Hepatocyte (in vitro differentiated cells): ENCODE results near the gene MFAP3L. TPM values are rescaled to one million over a fixed set of nuclear protein-coding genes. Genes with fewer than 3 reads are reported as not detected.

Source experiments
- DNase-seq: peaks from one replicate; pipeline ENCODE4 v3.0.0-alpha.2; 2016; ENCODE audit warnings: low spot score
- H2AFZ ChIP-seq: fragments of 200-600 bp; sonication (generic); 2 replicates; pipeline ENCODE4 v1.6.0; 2016; ENCODE audit warnings: antibody characterized with exemption, mild to moderate bottlenecking
- H3K27ac ChIP-seq: fragments of 200-600 bp; sonication (generic); 2 replicates; pipeline ENCODE4 v1.5.1; 2016; ENCODE audit warnings: mild to moderate bottlenecking
- H3K27me3 ChIP-seq: fragments of 200-600 bp; sonication (generic); 2 replicates; pipeline ENCODE4 v1.6.1; 2016
- H3K36me3 ChIP-seq: fragments of 200-600 bp; sonication (generic); replicated peaks from 2 replicates; pipeline ENCODE4 v1.5.1; 2016; ENCODE audit warnings: low read depth; ENCODE audit not compliant: insufficient read depth
- H3K4me1 ChIP-seq: fragments of 200-600 bp; sonication (generic); 2 replicates; pipeline ENCODE4 v1.5.1; 2016; ENCODE audit warnings: mild to moderate bottlenecking, moderate library complexity; ENCODE audit not compliant: insufficient read depth
- H3K4me2 ChIP-seq: fragments of 200-600 bp; sonication (generic); 2 replicates; pipeline ENCODE4 v1.6.0; 2016
- H3K4me3 ChIP-seq: fragments of 200-600 bp; sonication (generic); 2 replicates; pipeline ENCODE4 v1.5.1; 2016; ENCODE audit warnings: mild to moderate bottlenecking
- H3K79me2 ChIP-seq: fragments of 200-600 bp; sonication (generic); 2 replicates; pipeline ENCODE4 v1.6.0; 2017; ENCODE audit warnings: mild to moderate bottlenecking
- H3K9me2 ChIP-seq: fragments of 200-600 bp; sonication (generic); replicated peaks from 2 replicates; pipeline ENCODE4 v1.6.0; 2017; ENCODE audit warnings: mild to moderate bottlenecking; ENCODE audit not compliant: insufficient read depth
- H3K9me3 ChIP-seq: fragments of 200-600 bp; sonication (generic); 2 replicates; pipeline ENCODE4 v1.5.1; 2016; ENCODE audit warnings: low read depth, mild to moderate bottlenecking
- H4K20me1 ChIP-seq: fragments of 200-600 bp; sonication (generic); 2 replicates; pipeline ENCODE4 v1.6.0; 2016; ENCODE audit warnings: mild to moderate bottlenecking; ENCODE audit not compliant: insufficient read depth, poor library complexity, severe bottlenecking
- EZH2 ChIP-seq: fragments of 200-600 bp; sonication (generic); IDR thresholded peaks from 2 replicates; pipeline ENCODE4 v1.6.1; 2016; ENCODE audit warnings: antibody characterized with exemption, mild to moderate bottlenecking, borderline replicate concordance
- EZH2phosphoT487 ChIP-seq: fragments of 200-600 bp; sonication (generic); IDR thresholded peaks from one replicate; pipeline ENCODE4 v1.6.1; 2018; ENCODE audit warnings: antibody characterized with exemption, mild to moderate bottlenecking, low read depth, moderate library complexity; ENCODE audit not compliant: unreplicated experiment, severe bottlenecking
- WGBS: methylation state at CpG from one replicate; pipeline ENCODE4 v1.1.6; 2016; ENCODE audit warnings: low lambda C conversion rate; ENCODE audit errors: missing lambda C conversion rate; 5-methylcytosine and 5-hydroxymethylcytosine counted together
- polyA plus RNA-seq: library from polyadenylated mRNA; unstranded; fragments of >200 nt; fragmentation: Nextera tagmentation; extraction: Ambion mirVana; gene quantifications from 2 replicates; pipeline ENCODE4 v1.2.1, GENCODE V29; 2016
- total RNA-seq: library from RNA; depleted of rRNA; stranded (reverse); fragments of >200 nt; gene quantifications from 2 replicates; pipeline ENCODE4 v1.2.3, GENCODE V29; 2014
- TF ChIP-seq, protein P1 (sequence below): fragments of 200-600 bp; sonication (generic); IDR thresholded peaks from 2 replicates; pipeline ENCODE4 v1.5.1; 2016; ENCODE audit warnings: antibody characterized with exemption, mild to moderate bottlenecking; ENCODE audit not compliant: poor library complexity

The MFAP3L gene
- total and polyA plus RNA-seq, 2 experiments from 2014 or later, result 2.9 to 11.4 TPM

DNA sequence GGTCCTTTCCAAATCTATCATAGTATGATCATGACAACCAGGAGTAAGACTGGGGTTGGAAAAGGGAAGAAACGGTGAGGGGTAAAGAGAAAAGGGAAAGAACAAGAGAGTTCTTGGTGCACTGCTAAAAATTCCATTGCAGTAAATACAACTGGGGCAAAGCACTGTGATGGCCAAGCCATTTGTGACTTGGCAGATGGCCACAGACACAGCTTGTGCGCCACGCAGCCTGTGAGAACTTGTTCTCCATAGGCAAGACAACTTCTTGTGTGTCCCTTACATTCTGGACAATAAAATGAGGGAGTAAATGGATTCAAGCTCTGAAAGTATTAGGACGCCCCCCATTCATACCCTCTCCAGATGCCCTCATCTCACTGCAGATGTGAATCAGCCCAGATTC is 10.9 kb downstream of the MFAP3L start:
- no peaks in the 10 kb centered on the region for H3K9me2 ChIP-seq
- H3K79me2 ChIP-seq, result no peaks in the 10 kb centered on the region
- no peak overlapping the region for H3K4me3 ChIP-seq
- no peak for DNase-seq
- TF ChIP-seq EZH2 (no peak), EZH2phosphoT487 (no peak)
- TF ChIP-seq, protein P1, sequence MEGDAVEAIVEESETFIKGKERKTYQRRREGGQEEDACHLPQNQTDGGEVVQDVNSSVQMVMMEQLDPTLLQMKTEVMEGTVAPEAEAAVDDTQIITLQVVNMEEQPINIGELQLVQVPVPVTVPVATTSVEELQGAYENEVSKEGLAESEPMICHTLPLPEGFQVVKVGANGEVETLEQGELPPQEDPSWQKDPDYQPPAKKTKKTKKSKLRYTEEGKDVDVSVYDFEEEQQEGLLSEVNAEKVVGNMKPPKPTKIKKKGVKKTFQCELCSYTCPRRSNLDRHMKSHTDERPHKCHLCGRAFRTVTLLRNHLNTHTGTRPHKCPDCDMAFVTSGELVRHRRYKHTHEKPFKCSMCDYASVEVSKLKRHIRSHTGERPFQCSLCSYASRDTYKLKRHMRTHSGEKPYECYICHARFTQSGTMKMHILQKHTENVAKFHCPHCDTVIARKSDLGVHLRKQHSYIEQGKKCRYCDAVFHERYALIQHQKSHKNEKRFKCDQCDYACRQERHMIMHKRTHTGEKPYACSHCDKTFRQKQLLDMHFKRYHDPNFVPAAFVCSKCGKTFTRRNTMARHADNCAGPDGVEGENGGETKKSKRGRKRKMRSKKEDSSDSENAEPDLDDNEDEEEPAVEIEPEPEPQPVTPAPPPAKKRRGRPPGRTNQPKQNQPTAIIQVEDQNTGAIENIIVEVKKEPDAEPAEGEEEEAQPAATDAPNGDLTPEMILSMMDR, result no peak
- no peaks in the 10 kb centered on the region for H3K36me3 ChIP-seq
- H3K27ac ChIP-seq, result no peak overlapping the region
- H3K27me3 ChIP-seq, result no peaks in the 10 kb centered on the region
- 100% methylated on average over 4 of the region's 4 CpGs for WGBS
- no peak overlapping the region for H2AFZ ChIP-seq
- H4K20me1 ChIP-seq, result no peaks in the 10 kb centered on the region
- no peaks in the 10 kb centered on the region for H3K4me1 ChIP-seq
- H3K4me2 ChIP-seq, result no peak overlapping the region
- H3K9me3 ChIP-seq, result no peaks in the 10 kb centered on the region

DNA sequence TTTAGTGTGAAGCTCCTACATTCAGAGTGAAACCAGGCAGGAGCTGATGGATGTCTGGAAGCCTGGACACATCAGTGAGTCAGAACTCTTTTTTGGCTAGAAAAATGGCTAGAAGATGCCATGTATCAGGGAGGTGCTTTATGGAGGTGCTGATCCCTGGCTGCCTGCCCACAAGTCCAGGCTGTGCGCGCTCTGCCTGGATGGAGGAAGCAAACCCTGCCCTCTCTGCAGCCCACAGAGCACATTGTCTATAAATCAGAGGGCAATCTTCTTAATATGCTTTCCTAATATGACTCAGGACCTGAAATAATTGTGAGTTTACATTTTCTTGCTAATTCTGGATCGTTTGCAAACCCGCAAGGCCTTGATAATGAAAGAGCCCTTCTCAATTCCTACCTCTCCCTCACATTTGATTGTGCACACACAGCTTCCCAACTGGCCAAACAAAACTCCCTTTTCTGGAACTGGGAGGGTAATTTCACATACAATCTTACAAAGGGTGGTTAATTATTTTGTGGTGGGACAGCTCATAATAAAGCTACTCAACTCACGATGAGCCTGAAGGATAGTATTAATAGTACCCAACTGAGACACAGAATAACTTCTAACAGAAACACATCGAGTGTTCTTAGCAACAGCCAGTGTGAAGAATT is 11.7 kb downstream of the MFAP3L start:
- Histone ChIP-seq H3K4me2 (no peak overlapping the region), H4K20me1 (no peaks in the 10 kb centered on the region), H3K36me3 (no peaks in the 10 kb centered on the region), H3K9me3 (no peaks in the 10 kb centered on the region), H3K27me3 (no peaks in the 10 kb centered on the region), H3K4me1 (no peaks in the 10 kb centered on the region), H3K4me3 (no peak overlapping the region), H3K27ac (no peak overlapping the region), H2AFZ (no peak overlapping the region), H3K9me2 (no peaks in the 10 kb centered on the region), H3K79me2 (no peaks in the 10 kb centered on the region)
- TF ChIP-seq EZH2phosphoT487, result no peak
- 81% methylated on average over 6 of the region's 6 CpGs for WGBS
- no peak for DNase-seq

DNA sequence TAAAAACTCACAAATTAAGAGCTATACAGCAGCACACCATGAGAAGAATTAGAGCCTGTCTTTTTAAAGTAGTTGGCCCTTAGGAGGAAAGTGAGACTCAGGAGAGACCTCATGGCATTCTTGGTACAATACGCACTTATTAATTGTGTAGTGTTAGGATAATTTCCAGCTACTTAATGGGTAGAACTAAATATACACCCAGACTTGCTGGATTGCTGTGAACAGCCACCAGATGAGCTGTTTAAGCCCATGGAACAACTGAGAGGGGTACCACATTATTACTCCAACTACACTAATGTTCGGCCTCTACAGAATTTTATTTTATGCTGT is 13.6 kb downstream of the MFAP3L start:
- Histone ChIP-seq H3K27ac (no peak overlapping the region), H3K9me2 (no peaks in the 10 kb centered on the region), H3K9me3 (no peaks in the 10 kb centered on the region), H3K4me1 (no peaks in the 10 kb centered on the region), H2AFZ (no peak overlapping the region), H3K27me3 (no peaks in the 10 kb centered on the region), H3K79me2 (no peaks in the 10 kb centered on the region), H3K4me3 (no peak overlapping the region), H3K36me3 (no peaks in the 10 kb centered on the region), H3K4me2 (no peak overlapping the region), H4K20me1 (no peaks in the 10 kb centered on the region)
- TF ChIP-seq EZH2 (no peak), EZH2phosphoT487 (no peak)
- TF ChIP-seq, protein P1, result no peak
- no peak for DNase-seq
- 93% methylated on average over 2 of the region's 2 CpGs for WGBS

DNA sequence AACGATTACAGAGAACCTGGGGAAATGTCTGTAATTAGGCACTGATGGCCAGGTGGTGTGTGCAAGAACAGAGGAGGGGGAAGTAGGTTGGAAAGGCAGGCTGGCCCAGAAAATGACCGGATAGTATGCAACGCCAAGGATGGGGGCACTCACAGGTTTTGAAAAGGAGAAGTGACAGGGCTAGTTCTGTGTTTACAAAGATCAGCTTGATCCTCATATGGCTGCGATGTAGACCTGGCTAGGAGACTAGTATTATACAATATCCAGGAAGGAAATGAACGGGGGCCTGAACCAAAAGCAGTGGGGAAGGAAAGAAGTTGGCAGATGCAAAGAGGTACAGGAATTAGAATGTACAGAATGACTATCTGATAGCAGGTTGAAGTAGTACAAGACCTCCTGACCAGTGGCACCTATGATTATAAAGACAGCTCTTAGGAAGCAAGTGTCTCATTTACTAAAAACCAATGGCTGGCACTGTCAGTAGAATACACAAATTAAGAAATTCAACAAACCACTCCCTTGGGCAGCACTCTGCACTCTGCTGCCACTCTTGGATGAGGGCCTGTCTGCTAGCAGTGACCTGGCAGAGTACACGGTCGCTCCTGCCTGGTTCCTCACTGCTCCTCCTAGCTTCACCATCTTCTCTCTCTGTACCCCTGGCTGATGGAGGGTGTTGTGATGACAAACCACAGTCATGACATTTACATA is 14.1 kb downstream of the MFAP3L start:
- Histone ChIP-seq H3K4me2 (no peak overlapping the region), H3K4me1 (no peaks in the 10 kb centered on the region), H4K20me1 (no peaks in the 10 kb centered on the region), H3K79me2 (no peaks in the 10 kb centered on the region), H3K27me3 (no peaks in the 10 kb centered on the region), H3K4me3 (no peak overlapping the region), H2AFZ (no peak overlapping the region), H3K36me3 (no peaks in the 10 kb centered on the region), H3K27ac (no peak overlapping the region), H3K9me2 (no peaks in the 10 kb centered on the region), H3K9me3 (no peaks in the 10 kb centered on the region)
- WGBS, result 89% methylated on average over 7 of the region's 7 CpGs
- DNase-seq, result no peak
- TF ChIP-seq, protein P1, result no peak
- TF ChIP-seq EZH2phosphoT487, result no peak
- no peak for TF ChIP-seq EZH2
